ENCODE results near the gene ARIH1. TPM values are rescaled to one million over a fixed set of nuclear protein-coding genes. Genes with fewer than 3 reads are reported as not detected.

Gene ARIH1
- total RNA-seq, 1 donor from 2014 or later, result 204 TPM

- Mint-ChIP-seq H3K36me3 (peaks cover 9% of the 10 kb centered on the region), H3K4me3 (no peak overlapping the region), H3K4me1 (peaks cover 31% of the 10 kb centered on the region), H3K9me3 (no peaks in the 10 kb centered on the region), H3K27me3 (ENCODE audit: low read depth) (no peaks in the 10 kb centered on the region), H3K27ac (peak overlapping the region; percentile 66)
- DNase-seq (ENCODE audit: low spot score in 2 of 2, unreplicated experiment in 2 of 2), result no peak
- no peak for TF ChIP-seq CTCF (IDR thresholded peaks at IDR 0.05; ENCODE audit: unreplicated experiment)
These were observed 15.9 kb downstream of the ARIH1 start for GRCh38 chr15:72489943-72490554.

- no peaks in the 10 kb centered on the region for H3K27me3 Mint-ChIP-seq (ENCODE audit: low read depth)
- H3K4me3 Mint-ChIP-seq, result no peak overlapping the region
- DNase-seq (ENCODE audit: low spot score in 2 of 2, unreplicated experiment in 2 of 2), result no peak
- TF ChIP-seq CTCF (IDR thresholded peaks at IDR 0.05; ENCODE audit: unreplicated experiment), result no peak
- H3K36me3 Mint-ChIP-seq, result peaks cover 4% of the 10 kb centered on the region
- no peak overlapping the region for H3K27ac Mint-ChIP-seq
- no peaks in the 10 kb centered on the region for H3K9me3 Mint-ChIP-seq
- peaks cover 36% of the 10 kb centered on the region for H3K4me1 Mint-ChIP-seq
These were observed 17.6 kb downstream of the ARIH1 start for GRCh38 chr15:72491768-72492167.

- TF ChIP-seq CTCF (IDR thresholded peaks at IDR 0.05; ENCODE audit: unreplicated experiment), result no peak
- H3K27ac Mint-ChIP-seq, result peak overlapping the region; percentile 73
- peaks cover 28% of the 10 kb centered on the region for H3K4me1 Mint-ChIP-seq
- no peaks in the 10 kb centered on the region for H3K27me3 Mint-ChIP-seq (ENCODE audit: low read depth)
- DNase-seq (ENCODE audit: low spot score in 2 of 2, unreplicated experiment in 2 of 2), result no peak
- no peak overlapping the region for H3K4me3 Mint-ChIP-seq
- peaks cover 4% of the 10 kb centered on the region for H3K36me3 Mint-ChIP-seq
- no peaks in the 10 kb centered on the region for H3K9me3 Mint-ChIP-seq
These were observed 18.6 kb downstream of the ARIH1 start for GRCh38 chr15:72492733-72493132.

GRCh38 chr15:72493220-72493619 is 19.1 kb downstream of the ARIH1 start:
- Mint-ChIP-seq H3K4me1 (peaks cover 25% of the 10 kb centered on the region), H3K27ac (peak overlapping the region; percentile 73), H3K9me3 (no peaks in the 10 kb centered on the region), H3K4me3 (no peak overlapping the region), H3K27me3 (ENCODE audit: low read depth) (no peaks in the 10 kb centered on the region), H3K36me3 (peaks cover 4% of the 10 kb centered on the region)
- DNase-seq (ENCODE audit: low spot score in 2 of 2, unreplicated experiment in 2 of 2), result no peak
- TF ChIP-seq CTCF (IDR thresholded peaks at IDR 0.05; ENCODE audit: unreplicated experiment), result no peak

GRCh38 chr15:72495007-72495406 is 20.9 kb downstream of the ARIH1 start:
- Mint-ChIP-seq H3K9me3 (peaks cover 4% of the 10 kb centered on the region), H3K4me1 (peaks cover 22% of the 10 kb centered on the region), H3K36me3 (peaks cover 9% of the 10 kb centered on the region), H3K27ac (no peak overlapping the region), H3K27me3 (ENCODE audit: low read depth) (no peaks in the 10 kb centered on the region), H3K4me3 (no peak overlapping the region)
- DNase-seq (ENCODE audit: low spot score in 2 of 2, unreplicated experiment in 2 of 2), result no peak
- TF ChIP-seq CTCF (IDR thresholded peaks at IDR 0.05; ENCODE audit: unreplicated experiment), result no peak

GRCh38 chr15:72496783-72497182 is 22.7 kb downstream of the ARIH1 start:
- H3K27ac Mint-ChIP-seq, result peak overlapping the region; percentile 22
- DNase-seq (ENCODE audit: low spot score in 2 of 2, unreplicated experiment in 2 of 2), result no peak
- H3K4me3 Mint-ChIP-seq, result no peak overlapping the region
- TF ChIP-seq CTCF (IDR thresholded peaks at IDR 0.05; ENCODE audit: unreplicated experiment), result no peak
- H3K9me3 Mint-ChIP-seq, result peaks cover 4% of the 10 kb centered on the region
- H3K27me3 Mint-ChIP-seq (ENCODE audit: low read depth), result no peaks in the 10 kb centered on the region
- peaks cover 8% of the 10 kb centered on the region for H3K36me3 Mint-ChIP-seq
- H3K4me1 Mint-ChIP-seq, result peaks cover 18% of the 10 kb centered on the region
